PC-3 (cell line): Measurements from ENCODE around the gene NOC4L. TPM values are rescaled to one million over a fixed set of nuclear protein-coding genes. Genes with fewer than 3 reads are reported as not detected.

ENCODE experiments used
- ATAC-seq: fragments of 200-7000 bp; cut with Tn5 transposase; 2 replicates; pipeline ENCODE4 v1.9.1; 2020; ENCODE audit warnings: mild to moderate bottlenecking, moderate library complexity
- BruUV-seq: library from RNA; stranded (reverse); fragments of 400-500 nt; replicated peaks from 2 replicates; lab custom pipeline; 2021; lab: Mats Ljungman, UMichigan
- CTCF ChIA-PET: fragments of 300-600 bp; sonication (Branson Sonifier 250); formaldehyde crosslinking; loops from one replicate; lab custom pipeline; 2022; ENCODE audit warnings: antibody characterized with exemption; lab: Charles Lee
- POLR2A ChIA-PET: fragments of 300-600 bp; sonication (Branson Sonifier 250); formaldehyde crosslinking; loops from one replicate; lab custom pipeline; 2022; ENCODE audit warnings: antibody characterized with exemption; ENCODE audit not compliant: unreplicated experiment; lab: Charles Lee
- DNase-seq: peaks from one replicate; pipeline ENCODE4 v3.0.0-alpha.2; 2015
- H2AFZ ChIP-seq: fragments of 300-600 bp; sonication (generic); 2 replicates; pipeline ENCODE4 v1.6.0; 2016; ENCODE audit warnings: antibody characterized with exemption, low read length
- H3F3A ChIP-seq: fragments of 300-600 bp; sonication (generic); one replicate; pipeline ENCODE4 v1.6.0; 2017; ENCODE audit warnings: antibody characterized with exemption, low read length, control low read depth, mild to moderate bottlenecking; ENCODE audit not compliant: unreplicated experiment
- H3K27ac ChIP-seq: fragments of 300-600 bp; sonication (generic); 2 replicates; pipeline ENCODE4 v1.5.1; 2016; ENCODE audit warnings: mild to moderate bottlenecking, low read length
- H3K27me3 ChIP-seq: fragments of 300-600 bp; sonication (generic); 2 replicates; pipeline ENCODE4 v1.6.1; 2016; ENCODE audit warnings: low read length, mixed read lengths
- H3K36me3 ChIP-seq: fragments of 300-600 bp; sonication (generic); 2 replicates; pipeline ENCODE4 v1.6.1; 2016; ENCODE audit warnings: low read depth, mixed run types, low read length, mixed read lengths
- H3K4me1 ChIP-seq: fragments of 300-600 bp; sonication (generic); 2 replicates; pipeline ENCODE4 v1.5.1; 2016; ENCODE audit warnings: low read length; ENCODE audit not compliant: insufficient read depth
- H3K4me2 ChIP-seq: fragments of 300-600 bp; sonication (generic); 2 replicates; pipeline ENCODE4 v1.6.0; 2016; ENCODE audit warnings: low read length
- H3K4me3 ChIP-seq: fragments of 300-600 bp; sonication (generic); 2 replicates; pipeline ENCODE4 v1.5.1; 2016; ENCODE audit warnings: mild to moderate bottlenecking, low read length, mixed read lengths
- H3K79me2 ChIP-seq: fragments of 300-600 bp; sonication (generic); 2 replicates; pipeline ENCODE4 v1.6.1; 2017; ENCODE audit warnings: low read length, mixed read lengths
- H3K9ac ChIP-seq: fragments of 300-600 bp; sonication (generic); 2 replicates; pipeline ENCODE4 v1.6.0; 2016; ENCODE audit warnings: mild to moderate bottlenecking, low read length
- H3K9me2 ChIP-seq: fragments of 300-600 bp; sonication (generic); replicated peaks from 2 replicates; pipeline ENCODE4 v1.6.1; 2016; ENCODE audit warnings: mixed run types, low read length, mixed read lengths
- H3K9me3 ChIP-seq: fragments of 300-600 bp; sonication (generic); 2 replicates; pipeline ENCODE4 v1.6.1; 2016; ENCODE audit warnings: low read length, mixed read lengths
- H4K20me1 ChIP-seq: fragments of 300-600 bp; sonication (generic); 2 replicates; pipeline ENCODE4 v1.6.1; 2016; ENCODE audit warnings: low read length, mixed read lengths
- CTCF ChIP-seq: fragments of 300-600 bp; sonication (generic); conservative IDR thresholded peaks from 2 replicates; pipeline ENCODE4 v1.5.1; 2017; ENCODE audit warnings: antibody characterized with exemption, low read depth, mild to moderate bottlenecking, low read length
- EZH2 ChIP-seq: fragments of 300-600 bp; sonication (generic); IDR thresholded peaks from one replicate; pipeline ENCODE4 v1.6.1; 2017; ENCODE audit warnings: antibody characterized with exemption, mild to moderate bottlenecking, low read length; ENCODE audit not compliant: unreplicated experiment
- EZH2phosphoT487 ChIP-seq: fragments of 300-600 bp; sonication (generic); IDR thresholded peaks from 2 replicates; pipeline ENCODE4 v1.6.1; 2018; ENCODE audit warnings: mild to moderate bottlenecking, antibody characterized with exemption, low read length, borderline replicate concordance
- intact Hi-C: fragments of 100-400 bp; cut with micrococcal nuclease; formaldehyde crosslinking; loops from 2 replicates; pipeline ENCODE4 v1.9.0; 2023
- total RNA-seq: library from RNA; depleted of rRNA; stranded (reverse); fragments of >200 nt; gene quantifications from 2 replicates; pipeline ENCODE4 v1.2.3, GENCODE V29; 2014

NOC4L gene
- total RNA-seq, 1 experiment from 2014 or later, result 44.4 TPM

GRCh38 chr12:132108211-132108832, 35.9 kb upstream of the NOC4L start:
- H3K4me3 ChIP-seq, result no peak overlapping the region
- ChIA-PET CTCF (no interaction called here), POLR2A (no interaction called here)
- peaks cover 20% of the 10 kb centered on the region for H3K4me1 ChIP-seq
- H3F3A ChIP-seq, result peaks cover 7% of the 10 kb centered on the region
- intact Hi-C loops, result no loop called here
- no TSS peak for BruUV-seq
- no peak for TF ChIP-seq CTCF
- no peak for TF ChIP-seq EZH2
- TF ChIP-seq EZH2phosphoT487, result no peak
- peaks cover 16% of the 10 kb centered on the region for H3K79me2 ChIP-seq
- H3K27ac ChIP-seq, result no peak overlapping the region
- no peaks in the 10 kb centered on the region for H3K9me3 ChIP-seq
- no peaks in the 10 kb centered on the region for H3K9me2 ChIP-seq
- no peak overlapping the region for H2AFZ ChIP-seq
- no peaks in the 10 kb centered on the region for H3K27me3 ChIP-seq
- no peak for ATAC-seq
- no peak for DNase-seq
- peaks cover 24% of the 10 kb centered on the region; the same call in 1 of the 2 replicates for H3K36me3 ChIP-seq
- no peak overlapping the region for H3K4me2 ChIP-seq
- no peak overlapping the region for H3K9ac ChIP-seq
- peaks cover 5% of the 10 kb centered on the region; the same call in 1 of the 2 replicates for H4K20me1 ChIP-seq

GRCh38 chr12:132109741-132110140, 34.5 kb upstream of the NOC4L start:
- BruUV-seq, result no TSS peak
- peaks cover 25% of the 10 kb centered on the region; the same call in 1 of the 2 replicates for H3K36me3 ChIP-seq
- ATAC-seq (no peak), DNase-seq (no peak)
- peaks cover 7% of the 10 kb centered on the region for H3F3A ChIP-seq
- POLR2A ChIA-PET, result no interaction called here
- peaks cover 5% of the 10 kb centered on the region; the same call in 1 of the 2 replicates for H4K20me1 ChIP-seq
- no peaks in the 10 kb centered on the region for H3K9me2 ChIP-seq
- H3K4me2 ChIP-seq, result no peak overlapping the region
- H3K9ac ChIP-seq, result no peak overlapping the region
- TF ChIP-seq EZH2 (no peak), CTCF (no peak), EZH2phosphoT487 (no peak)
- H3K27ac ChIP-seq, result no peak overlapping the region
- peaks cover 20% of the 10 kb centered on the region for H3K4me1 ChIP-seq
- H3K9me3 ChIP-seq, result no peaks in the 10 kb centered on the region
- H3K27me3 ChIP-seq, result no peaks in the 10 kb centered on the region
- no peak overlapping the region for H3K4me3 ChIP-seq
- peaks cover 16% of the 10 kb centered on the region for H3K79me2 ChIP-seq
- CTCF ChIA-PET, result no interaction called here
- H2AFZ ChIP-seq, result no peak overlapping the region
- intact Hi-C loops, result no loop called here

- DNase-seq (no peak), ATAC-seq (no peak)
- Histone ChIP-seq H3K9ac (no peak overlapping the region), H3F3A (peaks cover 7% of the 10 kb centered on the region), H3K27me3 (no peaks in the 10 kb centered on the region), H3K4me1 (peaks cover 20% of the 10 kb centered on the region), H3K36me3 (peaks cover 18% of the 10 kb centered on the region; the same call in 1 of the 2 replicates), H2AFZ (no peak overlapping the region), H3K4me3 (no peak overlapping the region), H3K9me3 (no peaks in the 10 kb centered on the region), H3K4me2 (no peak overlapping the region), H3K9me2 (no peaks in the 10 kb centered on the region), H3K27ac (no peak overlapping the region), H3K79me2 (peaks cover 10% of the 10 kb centered on the region), H4K20me1 (peaks cover 5% of the 10 kb centered on the region; the same call in 1 of the 2 replicates)
- TF ChIP-seq CTCF (no peak), EZH2phosphoT487 (no peak), EZH2 (no peak)
- BruUV-seq, result no TSS peak
- POLR2A ChIA-PET, result no interaction called here
- intact Hi-C loops, result no loop called here
- CTCF ChIA-PET, result no interaction called here
Measured at GRCh38 chr12:132110677-132111076, 33.6 kb upstream of the NOC4L start.
